HCT116 (cell line): ENCODE results near the gene NRP1. TPM values are rescaled to one million over a fixed set of nuclear protein-coding genes. Genes with fewer than 3 reads are reported as not detected.

ENCODE experiments used
- ATAC-seq: fragments of 200-7000 bp; cut with Tn5 transposase; 2 replicates; pipeline ENCODE4 v1.9.1; 2020; ENCODE audit warnings: mild to moderate bottlenecking, moderate library complexity
- BruUV-seq: library from RNA; stranded (reverse); fragments of 400-500 nt; replicated peaks from 2 replicates; lab custom pipeline; 2021; lab: Mats Ljungman, UMichigan
- CTCF ChIA-PET: fragments of 300-600 bp; sonication (Branson Sonifier 250); formaldehyde crosslinking; loops from one replicate; lab custom pipeline; 2021; ENCODE audit warnings: antibody characterized with exemption; lab: Charles Lee
- POLR2A ChIA-PET: fragments of 300-600, 350-600 bp; sonication (Branson Sonifier 250); formaldehyde crosslinking; loops from one replicate; lab custom pipeline; 2021; ENCODE audit warnings: antibody characterized with exemption; lab: Charles Lee
- RAD21 ChIA-PET, 2 experiments: fragments of 300-600 bp; sonication (Branson Sonifier 250); formaldehyde crosslinking; loops; one replicate each; lab custom pipeline; 2023; ENCODE audit warnings: low total read pairs in 2 of 2; ENCODE audit not compliant: uncharacterized antibody in 2 of 2, unreplicated experiment in 2 of 2, low non-redundant PET in 1 of 2; lab: Charles Lee
- DNase-seq: peaks from one replicate; pipeline ENCODE4 v3.0.0-alpha.2; 2010; ENCODE audit warnings: low read depth, low spot score
- H2AFZ ChIP-seq: fragments of 200-600 bp; shearing (Covaris generic), sonication (generic); 2 replicates; pipeline ENCODE4 v1.6.1; 2017; ENCODE audit warnings: low read depth, mixed run types, mixed read lengths, antibody characterized with exemption, low read length; ENCODE audit not compliant: poor library complexity, severe bottlenecking
- H3K27ac ChIP-seq: 2 replicates; pipeline ENCODE4 v1.5.1; 2012; ENCODE audit warnings: low read depth, low read length
- H3K27me3 ChIP-seq: fragments of 200-600 bp; sonication (generic); 2 replicates; pipeline ENCODE4 v1.6.1; 2016; ENCODE audit warnings: mixed run types, low read length, mixed read lengths; ENCODE audit not compliant: insufficient read depth
- H3K36me3 ChIP-seq, 2 experiments: fragments of 200-500 bp in 1 of 2; fragments of 200-600 bp in 1 of 2; sonication (Bioruptor generic) in 1 of 2; sonication (generic) in 1 of 2; 2 replicates each; pipeline versions ENCODE4 v1.5.1 to v1.6.1; 2014 to 2016; ENCODE audit warnings: low read length in 2 of 2, inconsistent platforms in 1 of 2, mixed read lengths in 1 of 2, mixed run types in 1 of 2; ENCODE audit not compliant: insufficient read depth in 2 of 2, control insufficient read depth in 1 of 2
- H3K4me1 ChIP-seq, 2 experiments: fragments of 200-600 bp in 1 of 2; sonication (generic) in 1 of 2; 2 replicates each; pipeline versions ENCODE4 v1.5.1 to v1.6.1; 2012 to 2017; ENCODE audit warnings: low read length in 2 of 2, inconsistent platforms in 1 of 2, mild to moderate bottlenecking in 1 of 2, mixed read lengths in 1 of 2, mixed run types in 1 of 2, moderate library complexity in 1 of 2; ENCODE audit not compliant: insufficient read depth in 2 of 2, control insufficient read depth in 1 of 2
- H3K4me2 ChIP-seq: fragments of 200-600 bp; sonication (generic); 2 replicates; pipeline ENCODE4 v1.6.1; 2017; ENCODE audit warnings: mixed run types, low read length, mixed read lengths
- H3K4me3 ChIP-seq, 2 experiments: fragments of 200-600 bp in 1 of 2; sonication (generic) in 1 of 2; replicated peaks in 1 of 2; 2 replicates each; pipeline ENCODE4 v1.5.1; 2011 to 2016; ENCODE audit warnings: low read length in 2 of 2, control low read depth in 1 of 2, low read depth in 1 of 2, mild to moderate bottlenecking in 1 of 2, mixed read lengths in 1 of 2, mixed run types in 1 of 2
- H3K79me2 ChIP-seq: fragments of 200-600 bp; sonication (generic); 2 replicates; pipeline ENCODE4 v1.6.1; 2017; ENCODE audit warnings: mild to moderate bottlenecking, mixed run types, low read length, moderate library complexity, mixed read lengths; ENCODE audit not compliant: insufficient read depth
- H3K9ac ChIP-seq: fragments of 200-600 bp; sonication (generic); 2 replicates; pipeline ENCODE4 v1.6.1; 2016; ENCODE audit warnings: low read length, mixed read lengths
- H3K9me2 ChIP-seq: fragments of 200-600 bp; sonication (generic), shearing (Covaris generic); 2 replicates; pipeline ENCODE4 v1.6.1; 2017; ENCODE audit warnings: mixed run types, mild to moderate bottlenecking, moderate library complexity; ENCODE audit not compliant: insufficient read depth
- H3K9me3 ChIP-seq, 2 experiments: fragments of 200-500 bp in 1 of 2; fragments of 200-600 bp in 1 of 2; sonication (Bioruptor generic) in 1 of 2; sonication (generic) in 1 of 2; 2 replicates each; pipeline ENCODE4 v1.6.1; 2014 to 2017; ENCODE audit warnings: low read length in 2 of 2, mixed read lengths in 2 of 2, inconsistent platforms in 1 of 2, low read depth in 1 of 2, mild to moderate bottlenecking in 1 of 2, mixed run types in 1 of 2, moderate library complexity in 1 of 2; ENCODE audit not compliant: control insufficient read depth in 1 of 2, insufficient read depth in 1 of 2
- H4K20me1 ChIP-seq: fragments of 200-600 bp; sonication (generic), shearing (Covaris generic); 2 replicates; pipeline ENCODE4 v1.6.1; 2017; ENCODE audit warnings: mixed run types, mild to moderate bottlenecking, moderate library complexity; ENCODE audit not compliant: insufficient read depth
- CBX3 ChIP-seq: IDR thresholded peaks from 2 replicates; pipeline ENCODE4 v1.6.1; 2012; ENCODE audit warnings: low read depth
- CEBPB ChIP-seq: IDR thresholded peaks from 2 replicates; pipeline ENCODE4 v1.6.1; 2012; ENCODE audit warnings: low read depth
- EGR1 ChIP-seq: IDR thresholded peaks from 2 replicates; pipeline ENCODE4 v1.6.1; 2012; ENCODE audit warnings: low read depth
- ELF1 ChIP-seq: IDR thresholded peaks from 2 replicates; pipeline ENCODE4 v1.6.1; 2012; ENCODE audit warnings: low read depth, borderline replicate concordance
- EZH2phosphoT487 ChIP-seq: fragments of 200-600 bp; IDR thresholded peaks from 2 replicates; pipeline ENCODE4 v1.6.1; 2018; ENCODE audit warnings: antibody characterized with exemption, borderline replicate concordance
- FOSL1 ChIP-seq: IDR thresholded peaks from 2 replicates; pipeline ENCODE4 v1.6.1; 2012; ENCODE audit warnings: low read depth
- JUND ChIP-seq: IDR thresholded peaks from 2 replicates; pipeline ENCODE4 v1.6.1; 2012
- RAD21 ChIP-seq: IDR thresholded peaks from 2 replicates; pipeline ENCODE4 v1.6.1; 2012; ENCODE audit warnings: low read depth, mild to moderate bottlenecking
- SIN3A ChIP-seq: IDR thresholded peaks from 2 replicates; pipeline ENCODE4 v1.6.1; 2012; ENCODE audit warnings: low read depth
- SP1 ChIP-seq: IDR thresholded peaks from 2 replicates; pipeline ENCODE4 v1.6.1; 2012; ENCODE audit warnings: low read depth
- SRF ChIP-seq: IDR thresholded peaks from 2 replicates; pipeline ENCODE4 v1.6.1; 2012; ENCODE audit warnings: low read depth
- YY1 ChIP-seq: IDR thresholded peaks from 2 replicates; pipeline ENCODE4 v1.6.1; 2011; ENCODE audit warnings: low read length, low read depth, moderate library complexity, mild to moderate bottlenecking; ENCODE audit not compliant: insufficient replicate concordance; ENCODE audit errors: extremely low read depth
- ZFX ChIP-seq: fragments of 450-650 bp; IDR thresholded peaks from 2 replicates; pipeline ENCODE4 v1.6.1; 2017
- ZNF274 ChIP-seq: fragments of 200-500 bp; sonication (Bioruptor generic); IDR thresholded peaks from 2 replicates; pipeline ENCODE4 v1.6.1; 2014; ENCODE audit warnings: mild to moderate bottlenecking, low read depth, low read length, inconsistent platforms
- intact Hi-C: fragments of 100-400 bp; cut with micrococcal nuclease; formaldehyde crosslinking; loops from 2 replicates; pipeline ENCODE4 v1.10.0; 2022
- total RNA-seq: library from RNA; stranded (reverse); gene quantifications from one replicate; pipeline ENCODE4 v1.2.1, GENCODE V29; 2021; ENCODE audit not compliant: unreplicated experiment
- TF ChIP-seq, protein P1 (sequence below): IDR thresholded peaks from 2 replicates; pipeline ENCODE4 v1.6.1; 2011; ENCODE audit warnings: mild to moderate bottlenecking, low read length, moderate library complexity; ENCODE audit not compliant: insufficient replicate concordance; ENCODE audit errors: extremely low read depth
- TF ChIP-seq, protein P2 (sequence below), 3 experiments: fragments of 200-600 bp in 1 of 3; sonication (generic) in 1 of 3; IDR thresholded peaks in 2 of 3; conservative IDR thresholded peaks in 1 of 3; 2 replicates each; pipeline ENCODE4 v1.5.1; 2012 to 2017; ENCODE audit warnings: low read depth in 2 of 3, low read length in 2 of 3, antibody characterized with exemption in 1 of 3, borderline replicate concordance in 1 of 3, control low read depth in 1 of 3, mild to moderate bottlenecking in 1 of 3, mixed read lengths in 1 of 3, mixed run types in 1 of 3, moderate library complexity in 1 of 3; ENCODE audit not compliant: insufficient read depth in 1 of 3
- TF ChIP-seq, protein P3 (sequence below): IDR thresholded peaks from 2 replicates; pipeline ENCODE4 v1.6.1; 2012

NRP1 gene
- total RNA-seq, 1 experiment from 2014 or later = 3.8 TPM

DNA sequence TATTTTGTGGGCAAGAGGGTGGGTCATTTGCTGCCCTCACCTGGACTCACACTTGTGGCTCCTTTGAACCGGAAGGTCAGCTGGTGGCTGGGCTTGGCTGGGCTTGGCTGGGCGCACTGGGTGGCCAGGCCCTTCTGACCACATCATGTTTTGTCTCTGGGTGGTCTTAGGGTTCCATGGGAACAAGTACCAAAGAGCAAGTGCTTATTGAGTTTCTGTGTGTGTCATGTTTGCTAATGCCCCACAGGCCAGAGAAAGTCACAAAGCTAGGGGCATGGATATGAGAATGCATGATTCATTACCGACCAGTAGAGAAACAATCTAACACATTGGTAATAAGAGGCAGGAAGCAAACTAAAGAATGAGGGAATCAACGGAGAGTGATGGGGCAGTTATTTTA is 33.6 kb upstream of the NRP1 start:
- Histone ChIP-seq H3K79me2 (no peaks in the 10 kb centered on the region), H3K27me3 (no peaks in the 10 kb centered on the region), H3K27ac (no peak overlapping the region), H3K4me2 (no peak overlapping the region), H3K9me3 (peaks cover 0 to 13% of the 10 kb centered on the region in 2 experiments; a peak in 1 of 4 replicates), H4K20me1 (no peaks in the 10 kb centered on the region), H3K9me2 (no peaks in the 10 kb centered on the region), H3K4me3 (no peak overlapping the region), H3K4me1 (peaks cover 0 to 23% of the 10 kb centered on the region in 2 experiments; a peak in 3 of 4 replicates), H2AFZ (no peak overlapping the region), H3K9ac (no peak overlapping the region), H3K36me3 (no peaks in the 10 kb centered on the region)
- intact Hi-C loops = no loop called here
- RAD21 ChIA-PET = no interaction called here
- no peak for TF ChIP-seq ELF1
- no peak for TF ChIP-seq ZFX
- TF ChIP-seq RAD21 = no peak
- DNase-seq (no peak), ATAC-seq (no peak)
- BruUV-seq = no TSS peak
- POLR2A ChIA-PET = no interaction called here
- CTCF ChIA-PET = no interaction called here

DNA sequence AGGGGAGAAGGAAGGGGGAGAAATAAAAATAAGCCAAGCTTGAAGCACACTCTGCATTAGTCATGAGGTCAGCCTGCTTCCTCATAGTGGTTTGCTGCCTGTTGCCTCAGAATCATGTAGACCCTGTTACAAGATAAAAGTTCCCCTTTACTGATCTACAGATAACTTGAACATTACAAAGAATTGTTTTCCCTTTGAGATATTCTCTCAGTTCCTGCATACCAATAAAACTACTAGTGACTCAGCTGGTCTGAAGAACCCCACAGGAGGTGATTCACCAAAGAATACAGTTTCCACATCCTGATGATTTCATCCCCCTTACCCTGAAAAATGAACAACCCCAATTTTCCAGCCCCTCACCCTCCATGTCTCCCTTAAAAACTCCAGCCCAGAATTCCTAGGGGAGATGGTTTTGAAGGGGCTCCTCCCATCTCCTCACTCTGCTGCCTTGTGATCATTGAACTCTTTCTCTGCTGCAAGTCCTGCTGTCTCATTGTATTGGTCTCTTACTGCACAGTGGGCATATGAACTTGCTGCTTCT is 31.5 kb upstream of the NRP1 start:
- Histone ChIP-seq H3K4me2 (peak overlapping the region; percentile 23), H3K9me2 (no peaks in the 10 kb centered on the region), H3K4me3 (no peak overlapping the region), H3K9ac (no peak overlapping the region), H3K9me3 (peaks cover 0 to 13% of the 10 kb centered on the region in 2 experiments; a peak in 1 of 4 replicates), H3K79me2 (no peaks in the 10 kb centered on the region), H2AFZ (no peak overlapping the region), H3K36me3 (no peaks in the 10 kb centered on the region), H3K4me1 (peaks cover 0 to 23% of the 10 kb centered on the region in 2 experiments; a peak in 3 of 4 replicates), H3K27me3 (no peaks in the 10 kb centered on the region), H4K20me1 (no peaks in the 10 kb centered on the region), H3K27ac (peak overlapping the region; percentile 11; the same call in 1 of the 2 replicates)
- intact Hi-C loops = no loop called here
- DNase-seq (peak; percentile 55), ATAC-seq (peak; percentile 83)
- ChIA-PET CTCF (no interaction called here), POLR2A (no interaction called here), RAD21 (no interaction called here)
- no TSS peak for BruUV-seq
- peak; percentile 88 for TF ChIP-seq CEBPB
- TF ChIP-seq SIN3A = no peak
- TF ChIP-seq, protein P1, sequence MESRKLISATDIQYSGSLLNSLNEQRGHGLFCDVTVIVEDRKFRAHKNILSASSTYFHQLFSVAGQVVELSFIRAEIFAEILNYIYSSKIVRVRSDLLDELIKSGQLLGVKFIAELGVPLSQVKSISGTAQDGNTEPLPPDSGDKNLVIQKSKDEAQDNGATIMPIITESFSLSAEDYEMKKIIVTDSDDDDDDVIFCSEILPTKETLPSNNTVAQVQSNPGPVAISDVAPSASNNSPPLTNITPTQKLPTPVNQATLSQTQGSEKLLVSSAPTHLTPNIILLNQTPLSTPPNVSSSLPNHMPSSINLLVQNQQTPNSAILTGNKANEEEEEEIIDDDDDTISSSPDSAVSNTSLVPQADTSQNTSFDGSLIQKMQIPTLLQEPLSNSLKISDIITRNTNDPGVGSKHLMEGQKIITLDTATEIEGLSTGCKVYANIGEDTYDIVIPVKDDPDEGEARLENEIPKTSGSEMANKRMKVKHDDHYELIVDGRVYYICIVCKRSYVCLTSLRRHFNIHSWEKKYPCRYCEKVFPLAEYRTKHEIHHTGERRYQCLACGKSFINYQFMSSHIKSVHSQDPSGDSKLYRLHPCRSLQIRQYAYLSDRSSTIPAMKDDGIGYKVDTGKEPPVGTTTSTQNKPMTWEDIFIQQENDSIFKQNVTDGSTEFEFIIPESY = no peak
- TF ChIP-seq SP1 = peak; percentile 79
- no peak for TF ChIP-seq ELF1
- TF ChIP-seq CBX3 = peak; percentile 95
- TF ChIP-seq FOSL1 = peak; percentile 86
- peak; percentile 22; the same call in 1 of the 2 replicates for TF ChIP-seq RAD21
- TF ChIP-seq, protein P2, sequence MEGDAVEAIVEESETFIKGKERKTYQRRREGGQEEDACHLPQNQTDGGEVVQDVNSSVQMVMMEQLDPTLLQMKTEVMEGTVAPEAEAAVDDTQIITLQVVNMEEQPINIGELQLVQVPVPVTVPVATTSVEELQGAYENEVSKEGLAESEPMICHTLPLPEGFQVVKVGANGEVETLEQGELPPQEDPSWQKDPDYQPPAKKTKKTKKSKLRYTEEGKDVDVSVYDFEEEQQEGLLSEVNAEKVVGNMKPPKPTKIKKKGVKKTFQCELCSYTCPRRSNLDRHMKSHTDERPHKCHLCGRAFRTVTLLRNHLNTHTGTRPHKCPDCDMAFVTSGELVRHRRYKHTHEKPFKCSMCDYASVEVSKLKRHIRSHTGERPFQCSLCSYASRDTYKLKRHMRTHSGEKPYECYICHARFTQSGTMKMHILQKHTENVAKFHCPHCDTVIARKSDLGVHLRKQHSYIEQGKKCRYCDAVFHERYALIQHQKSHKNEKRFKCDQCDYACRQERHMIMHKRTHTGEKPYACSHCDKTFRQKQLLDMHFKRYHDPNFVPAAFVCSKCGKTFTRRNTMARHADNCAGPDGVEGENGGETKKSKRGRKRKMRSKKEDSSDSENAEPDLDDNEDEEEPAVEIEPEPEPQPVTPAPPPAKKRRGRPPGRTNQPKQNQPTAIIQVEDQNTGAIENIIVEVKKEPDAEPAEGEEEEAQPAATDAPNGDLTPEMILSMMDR (IDR thresholded peaks at IDR 0.05 in 2 of 3, conservative IDR thresholded peaks at IDR 0.05 in 1 of 3; ENCODE audit: borderline replicate concordance in 1 of 3, insufficient read depth in 1 of 3, low read depth in 2 of 3, low read length in 2 of 3) = no peak
- no peak for TF ChIP-seq SRF
- TF ChIP-seq, protein P3, sequence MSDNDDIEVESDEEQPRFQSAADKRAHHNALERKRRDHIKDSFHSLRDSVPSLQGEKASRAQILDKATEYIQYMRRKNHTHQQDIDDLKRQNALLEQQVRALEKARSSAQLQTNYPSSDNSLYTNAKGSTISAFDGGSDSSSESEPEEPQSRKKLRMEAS = peak; percentile 11; the same call in 1 of the 2 replicates
- no peak for TF ChIP-seq ZNF274
- no peak for TF ChIP-seq EZH2phosphoT487
- peak; percentile 75 for TF ChIP-seq JUND
- TF ChIP-seq EGR1 = no peak
- no peak for TF ChIP-seq ZFX
- no peak for TF ChIP-seq YY1
